A549 treated with ZK216348 at 1 μM for 4 hours (cell line): ENCODE data around the gene CAVIN3. TPM values are rescaled to one million over a fixed set of nuclear protein-coding genes. Genes with fewer than 3 reads are reported as not detected.

Experiments
- total RNA-seq: library from RNA; stranded (reverse); fragments of 200-300 nt; extraction: Qiagen RNA extraction; gene quantifications from 5 replicates; pipeline ENCODE4 v1.2.3, GENCODE V29; 2022; ENCODE audit warnings: low read depth

CAVIN3 gene, protein sequence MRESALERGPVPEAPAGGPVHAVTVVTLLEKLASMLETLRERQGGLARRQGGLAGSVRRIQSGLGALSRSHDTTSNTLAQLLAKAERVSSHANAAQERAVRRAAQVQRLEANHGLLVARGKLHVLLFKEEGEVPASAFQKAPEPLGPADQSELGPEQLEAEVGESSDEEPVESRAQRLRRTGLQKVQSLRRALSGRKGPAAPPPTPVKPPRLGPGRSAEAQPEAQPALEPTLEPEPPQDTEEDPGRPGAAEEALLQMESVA
- 19.2 to 36.5 TPM (median 27.2 TPM) in 5 replicates for total RNA-seq

DNA sequence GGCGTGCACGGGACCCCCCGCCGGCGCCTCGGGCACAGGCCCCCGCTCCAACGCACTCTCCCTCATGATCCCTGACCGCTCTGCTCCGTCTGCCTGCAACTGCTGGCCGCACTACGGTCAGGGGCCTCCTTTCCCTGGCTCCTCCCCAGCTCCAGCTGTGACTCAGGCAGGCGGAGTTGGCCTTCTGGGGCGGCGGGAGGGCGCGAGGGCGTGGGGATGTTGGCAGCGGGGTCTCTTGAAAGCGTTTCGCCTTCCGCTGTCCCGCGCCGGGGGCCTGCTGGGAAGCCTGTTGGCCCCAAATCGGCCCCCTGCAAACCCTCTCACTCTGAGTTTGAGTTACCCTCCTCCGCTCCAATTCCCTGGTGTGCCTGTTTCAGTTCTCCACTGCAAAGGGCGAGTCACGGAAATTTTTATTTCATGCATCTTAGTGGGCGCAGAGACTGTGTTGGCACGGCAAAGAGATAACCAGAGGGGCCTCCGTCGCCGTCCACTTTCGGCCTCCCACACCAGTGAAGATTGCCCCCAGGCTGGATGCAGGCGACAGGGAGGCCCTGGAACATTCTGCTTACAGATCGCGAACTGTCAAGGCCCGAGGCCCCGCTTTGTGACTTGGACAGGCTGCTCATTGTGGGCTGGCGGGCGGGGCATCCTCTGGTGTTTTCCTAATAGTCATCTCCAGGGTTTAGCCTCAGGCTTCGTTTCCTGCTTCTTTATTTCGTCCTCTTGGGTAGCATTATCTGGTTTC, at the start of gene CAVIN3:
TSS of gene CAVIN3 (minus strand) at position 91 of the 745 bp plus-strand sequence. CDS start at position 66, 25 bp downstream.

Other genes starting within 250 kb of the CAVIN3 start
- gene OR56B4, start 212.8 kb downstream of the CAVIN3 start, total RNA-seq: not detected in 5 replicates
- gene OR52B2, start 150.2 kb downstream of the CAVIN3 start, total RNA-seq: not detected in 5 replicates
- not detected in 5 replicates for gene OR52W1, start 121.3 kb downstream of the CAVIN3 start, total RNA-seq
- not detected in 5 replicates for gene C11orf42, start 114.9 kb downstream of the CAVIN3 start, total RNA-seq
- gene FHIP1B, start 85.9 kb downstream of the CAVIN3 start, total RNA-seq: 14.3 to 23.7 TPM (median 17.4 TPM) in 5 replicates
- 0.12 TPM in 2 of 5 replicates, not detected in the others for gene CNGA4, start 81.4 kb downstream of the CAVIN3 start, total RNA-seq
- not detected in 5 replicates for gene CCKBR, start 60.7 kb downstream of the CAVIN3 start, total RNA-seq
- gene SMPD1, start 70.0 kb upstream of the CAVIN3 start, total RNA-seq: 7.4 to 11.4 TPM (median 10.1 TPM) in 5 replicates
- gene APBB1, start 98.6 kb upstream of the CAVIN3 start, total RNA-seq: 14.1 to 22.3 TPM (median 19.7 TPM) in 5 replicates
- 0.42 to 1.9 TPM (median 0.61 TPM) in 5 replicates for gene HPX, start 120.5 kb upstream of the CAVIN3 start, total RNA-seq
- gene TRIM3, start 153.4 kb upstream of the CAVIN3 start, total RNA-seq: 16.3 to 25.3 TPM (median 19.7 TPM) in 5 replicates
- 46.0 to 58.4 TPM (median 56.1 TPM) in 5 replicates for gene ARFIP2, start 160.8 kb upstream of the CAVIN3 start, total RNA-seq
- gene TIMM10B, start 161.0 kb upstream of the CAVIN3 start, total RNA-seq: 19.9 to 34.3 TPM (median 28.4 TPM) in 5 replicates
- gene DNHD1, start 176.8 kb upstream of the CAVIN3 start, total RNA-seq: 1.8 to 4.2 TPM (median 2.9 TPM) in 5 replicates